Endothelial cell of umbilical vein (primary cell): ENCODE measurements around the gene HMGA1. TPM values are rescaled to one million over a fixed set of nuclear protein-coding genes. Genes with fewer than 3 reads are reported as not detected.

Source experiments
- BruUV-seq: library from RNA; stranded (reverse); fragments of 400-500 nt; replicated peaks from 2 replicates; lab custom pipeline; 2021; lab: Mats Ljungman, UMichigan
- CTCF ChIA-PET: fragments of 300-600, 350-600 bp; sonication (Branson Sonifier 250); formaldehyde crosslinking; loops from one replicate; lab custom pipeline; 2021; ENCODE audit warnings: antibody characterized with exemption, inconsistent platforms; lab: Charles Lee
- POLR2A ChIA-PET: fragments of 300-600, 350-600 bp; sonication (Branson Sonifier 250); formaldehyde crosslinking; loops from one replicate; lab custom pipeline; 2021; ENCODE audit warnings: antibody characterized with exemption, inconsistent platforms; lab: Charles Lee
- DNase-seq: peaks from one replicate; pipeline ENCODE4 v3.0.0-alpha.2; 2011; ENCODE audit warnings: low read depth, low spot score
- FAIRE-seq: peaks from 2 replicates; lab custom pipeline; 2011; peaks lifted over from hg19 to GRCh38; lab: Jason Lieb, UNC
- H2AFZ ChIP-seq: 2 replicates; pipeline ENCODE4 v1.6.0; 2012; ENCODE audit warnings: low read depth, low read length, control low read depth, inconsistent platforms
- H3K27ac ChIP-seq: 2 replicates; pipeline ENCODE4 v1.5.1; 2011; ENCODE audit warnings: low read depth, mild to moderate bottlenecking, control low read depth, low read length, moderate library complexity; ENCODE audit not compliant: insufficient read depth
- H3K27me3 ChIP-seq, 2 experiments: 2 replicates each; pipeline versions ENCODE4 v1.6.0 to v1.6.1; 2011; ENCODE audit warnings: low read length in 2 of 2, mixed read lengths in 1 of 2; ENCODE audit not compliant: control insufficient read depth in 2 of 2, insufficient read depth in 2 of 2
- H3K36me3 ChIP-seq, 2 experiments: 2 replicates in 1 of 2; 3 replicates in 1 of 2; pipeline ENCODE4 v1.5.1; 2011; ENCODE audit warnings: low read length in 2 of 2, mild to moderate bottlenecking in 1 of 2, moderate library complexity in 1 of 2; ENCODE audit not compliant: control insufficient read depth in 2 of 2, insufficient read depth in 2 of 2; ENCODE audit errors: extremely low read depth in 1 of 2
- H3K4me1 ChIP-seq: 3 replicates; pipeline ENCODE4 v1.5.1; 2011; ENCODE audit warnings: mild to moderate bottlenecking, low read length; ENCODE audit not compliant: control insufficient read depth, insufficient read depth; ENCODE audit errors: extremely low read depth
- H3K4me2 ChIP-seq: 2 replicates; pipeline ENCODE4 v1.6.1; 2011; ENCODE audit warnings: low read length, control low read depth, mixed read lengths; ENCODE audit not compliant: insufficient read depth
- H3K4me3 ChIP-seq, 3 experiments: fragments of 200-600 bp in 1 of 3; sonication (generic), shearing (Covaris generic) in 1 of 3; replicated peaks in 1 of 3; 2 replicates each; pipeline ENCODE4 v1.5.1; 2011 to 2016; ENCODE audit warnings: control low read depth in 3 of 3, low read length in 3 of 3, mild to moderate bottlenecking in 2 of 3, inconsistent platforms in 1 of 3, low read depth in 1 of 3, moderate library complexity in 1 of 3; ENCODE audit not compliant: insufficient read depth in 1 of 3
- H3K79me2 ChIP-seq: 2 replicates; pipeline ENCODE4 v1.6.0; 2012; ENCODE audit warnings: low read length, inconsistent platforms; ENCODE audit not compliant: control insufficient read depth, insufficient read depth
- H3K9ac ChIP-seq: replicated peaks from 2 replicates; pipeline ENCODE3; 2011; ENCODE audit warnings: low read length, control low read depth; ENCODE audit not compliant: insufficient read depth; ENCODE audit errors: extremely low read depth
- H3K9me1 ChIP-seq: replicated peaks from 3 replicates; pipeline ENCODE4 v1.6.0; 2011; ENCODE audit warnings: mild to moderate bottlenecking, low read length; ENCODE audit not compliant: control insufficient read depth, insufficient read depth; ENCODE audit errors: extremely low read depth
- H3K9me3 ChIP-seq: replicated peaks from 2 replicates; pipeline ENCODE4 v1.5.1; 2012; ENCODE audit warnings: low read length, inconsistent platforms; ENCODE audit not compliant: control insufficient read depth, insufficient read depth
- H4K20me1 ChIP-seq: replicated peaks from 2 replicates; pipeline ENCODE3; 2011; ENCODE audit warnings: mild to moderate bottlenecking, low read length; ENCODE audit not compliant: control insufficient read depth, insufficient read depth; ENCODE audit errors: extremely low read depth
- EZH2 ChIP-seq: IDR thresholded peaks from 2 replicates; pipeline ENCODE4 v1.6.1; 2012; ENCODE audit warnings: borderline replicate concordance, low read depth, mild to moderate bottlenecking, moderate library complexity, low read length, inconsistent platforms; ENCODE audit not compliant: severe bottlenecking
- FOS ChIP-seq: IDR thresholded peaks from 2 replicates; pipeline ENCODE4 v1.6.1; 2011; ENCODE audit warnings: mild to moderate bottlenecking, low read length, moderate library complexity, borderline replicate concordance; ENCODE audit not compliant: insufficient read depth
- GATA2 ChIP-seq: IDR thresholded peaks from 2 replicates; pipeline ENCODE4 v1.7.0; 2011; ENCODE audit warnings: low read depth, mild to moderate bottlenecking, moderate library complexity, mixed read lengths, low read length; ENCODE audit not compliant: insufficient read length, insufficient read depth
- MAX ChIP-seq: IDR thresholded peaks from 2 replicates; pipeline ENCODE4 v1.6.1; 2011; ENCODE audit not compliant: insufficient read depth, insufficient read length
- MYC ChIP-seq: IDR thresholded peaks from one replicate; pipeline ENCODE4 v1.6.1; 2011; ENCODE audit warnings: mild to moderate bottlenecking, low read depth, low read length
- POLR2AphosphoS5 ChIP-seq: IDR thresholded peaks from 2 replicates; pipeline ENCODE4 v1.6.1; 2012; ENCODE audit warnings: low read depth, mild to moderate bottlenecking, control low read depth, low read length, moderate library complexity; ENCODE audit not compliant: insufficient read depth
- dilution Hi-C: fragments of 300-500 bp; cut with MboI; formaldehyde crosslinking; loops from one replicate; pipeline ENCODE4 v1.15.0; 2019; ENCODE audit warnings: low sequenced_read_pairs; ENCODE audit not compliant: extremely low pct_ligation_motif_present
- intact Hi-C: fragments of 100-400 bp; cut with micrococcal nuclease; formaldehyde crosslinking; loops from one replicate; pipeline ENCODE4 v1.10.0; 2022
- polyA plus RNA-seq, 4 experiments: library from polyadenylated mRNA; depleted of rRNA in 3 of 4; stranded (reverse) in 3 of 4; unstranded in 1 of 4; fragments of >200 nt; gene quantifications; 2 replicates each; pipeline versions ENCODE4 v1.2.1 to v1.2.3, GENCODE V29; 2011 to 2012; ENCODE audit warnings: missing spikeins in 1 of 4
- total RNA-seq: library from RNA; stranded (reverse); gene quantifications from 2 replicates; pipeline ENCODE4 v1.2.3, GENCODE V29; 2021
- TF ChIP-seq, protein P1 (sequence below), 2 donors: IDR thresholded peaks; 1 replicate in 1 of 2; 2 replicates in 1 of 2; pipeline ENCODE4 v1.5.1; 2011; ENCODE audit warnings: low read length in 2 of 2, mild to moderate bottlenecking in 2 of 2, moderate library complexity in 2 of 2, control low read depth in 1 of 2, inconsistent platforms in 1 of 2, low read depth in 1 of 2; ENCODE audit not compliant: insufficient read depth in 1 of 2; ENCODE audit errors: extremely low read depth in 1 of 2

Gene HMGA1
- total and polyA plus RNA-seq, 2 donors (not counting 3 experiments of a cell fraction or from before 2014, with no cell fraction given) = 425 to 1,108 TPM

GRCh38 chr6:34238585-34239499 lies 2.2 kb downstream of the HMGA1 start:
- ChIA-PET POLR2A (no interaction called here), CTCF (no interaction called here)
- Histone ChIP-seq H3K27me3 (no peaks in the 10 kb centered on the region), H3K9me1 (no peaks in the 10 kb centered on the region), H3K4me1 (peaks cover 65% of the 10 kb centered on the region), H3K9ac (peak overlapping the region; percentile 82), H4K20me1 (no peaks in the 10 kb centered on the region), H3K27ac (peak overlapping the region; percentile 70), H3K4me3 (peak overlapping the region; percentile 94 to 98 (median 97)), H3K4me2 (peak overlapping the region; percentile 94), H2AFZ (no peak overlapping the region), H3K79me2 (peaks cover 56% of the 10 kb centered on the region), H3K9me3 (no peaks in the 10 kb centered on the region), H3K36me3 (peaks cover 9 to 12% of the 10 kb centered on the region in 2 experiments)
- FAIRE-seq (peak; percentile 66), DNase-seq (no peak)
- dilution Hi-C loops (no loop called here), intact Hi-C loops (loop anchor here (5.0 kb wide), 1 partner anchor 457 kb away; no protein-coding TSS in a partner anchor)
- peak; percentile 44 for TF ChIP-seq FOS
- TF ChIP-seq MAX = no peak
- no TSS peak for BruUV-seq

GRCh38 chr6:34239500-34239825 lies 2.8 kb downstream of the HMGA1 start:
- Histone ChIP-seq H2AFZ (no peak overlapping the region), H3K36me3 (peaks cover 9 to 12% of the 10 kb centered on the region in 2 experiments), H3K27ac (peak overlapping the region; percentile 70), H3K27me3 (no peaks in the 10 kb centered on the region), H3K4me2 (peak overlapping the region; percentile 94), H3K9me3 (no peaks in the 10 kb centered on the region), H3K4me3 (peak overlapping the region in 2 of 3 experiments; percentile 97 to 98), H3K4me1 (peaks cover 71% of the 10 kb centered on the region), H3K9me1 (no peaks in the 10 kb centered on the region), H4K20me1 (no peaks in the 10 kb centered on the region), H3K79me2 (peaks cover 56% of the 10 kb centered on the region), H3K9ac (peak overlapping the region; percentile 82)
- BruUV-seq = no TSS peak
- TF ChIP-seq GATA2 (no peak), MAX (no peak), POLR2AphosphoS5 (no peak), MYC (no peak), FOS (no peak), EZH2 (no peak)
- TF ChIP-seq, protein P1, sequence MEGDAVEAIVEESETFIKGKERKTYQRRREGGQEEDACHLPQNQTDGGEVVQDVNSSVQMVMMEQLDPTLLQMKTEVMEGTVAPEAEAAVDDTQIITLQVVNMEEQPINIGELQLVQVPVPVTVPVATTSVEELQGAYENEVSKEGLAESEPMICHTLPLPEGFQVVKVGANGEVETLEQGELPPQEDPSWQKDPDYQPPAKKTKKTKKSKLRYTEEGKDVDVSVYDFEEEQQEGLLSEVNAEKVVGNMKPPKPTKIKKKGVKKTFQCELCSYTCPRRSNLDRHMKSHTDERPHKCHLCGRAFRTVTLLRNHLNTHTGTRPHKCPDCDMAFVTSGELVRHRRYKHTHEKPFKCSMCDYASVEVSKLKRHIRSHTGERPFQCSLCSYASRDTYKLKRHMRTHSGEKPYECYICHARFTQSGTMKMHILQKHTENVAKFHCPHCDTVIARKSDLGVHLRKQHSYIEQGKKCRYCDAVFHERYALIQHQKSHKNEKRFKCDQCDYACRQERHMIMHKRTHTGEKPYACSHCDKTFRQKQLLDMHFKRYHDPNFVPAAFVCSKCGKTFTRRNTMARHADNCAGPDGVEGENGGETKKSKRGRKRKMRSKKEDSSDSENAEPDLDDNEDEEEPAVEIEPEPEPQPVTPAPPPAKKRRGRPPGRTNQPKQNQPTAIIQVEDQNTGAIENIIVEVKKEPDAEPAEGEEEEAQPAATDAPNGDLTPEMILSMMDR (IDR thresholded peaks at IDR 0.05; ENCODE audit: extremely low read depth in 1 of 2, insufficient read depth in 1 of 2, low read depth in 1 of 2, low read length in 2 of 2) = no peak
- CTCF ChIA-PET = interaction anchor here (1.5 to 6.1 kb wide), 2 partner anchors 43 to 175 kb away, joined by 10 to 74 read pairs; no protein-coding TSS in a partner anchor
- FAIRE-seq = no peak
- dilution Hi-C loops = no loop called here
- intact Hi-C loops = loop anchor here (5.0 kb wide), 1 partner anchor 457 kb away; no protein-coding TSS in a partner anchor
- no peak for DNase-seq
- POLR2A ChIA-PET = no interaction called here
